ENCODE data around the gene MKRN2. TPM values are rescaled to one million over a fixed set of nuclear protein-coding genes. Genes with fewer than 3 reads are reported as not detected.
"Not testable (repeated sequence)": the region's sequence is repeated elsewhere in the genome, so short reads cannot be mapped to it uniquely, and the experiment has no call there.

MKRN2 gene
- polyA plus RNA-seq, 3 donors = 42.8 to 50.5 (median 44.6) TPM

- DNase-seq (ENCODE audit: extremely low read depth in 1 of 11, low read depth in 9 of 11, low spot score in 4 of 11) = no peak
Measured at GRCh38 chr3:12613250-12613649, 56.4 kb downstream of the MKRN2 start.

GRCh38 chr3:12615266-12615665 lies 58.4 kb downstream of the MKRN2 start:
- no peak for DNase-seq (ENCODE audit: extremely low read depth in 1 of 11, low read depth in 9 of 11, low spot score in 4 of 11)

GRCh38 chr3:12618426-12618825 lies 61.5 kb downstream of the MKRN2 start:
- no peak for DNase-seq (ENCODE audit: extremely low read depth in 1 of 11, low read depth in 9 of 11, low spot score in 4 of 11)

- no peak for DNase-seq (ENCODE audit: extremely low read depth in 1 of 11, low read depth in 9 of 11, low spot score in 4 of 11)
Measured at GRCh38 chr3:12620305-12620704, 63.4 kb downstream of the MKRN2 start.

GRCh38 chr3:12620729-12621128 lies 63.8 kb downstream of the MKRN2 start:
- DNase-seq (ENCODE audit: extremely low read depth in 1 of 11, low read depth in 9 of 11, low spot score in 4 of 11) = no peak

- no peak for DNase-seq (ENCODE audit: extremely low read depth in 1 of 11, low read depth in 9 of 11, low spot score in 4 of 11)
Measured at GRCh38 chr3:12622335-12622734, 65.4 kb downstream of the MKRN2 start.

- DNase-seq (ENCODE audit: extremely low read depth in 1 of 11, low read depth in 9 of 11, low spot score in 4 of 11) = no peak
Measured at GRCh38 chr3:12624056-12624455, 67.2 kb downstream of the MKRN2 start.

GRCh38 chr3:12624964-12625363 lies 68.1 kb downstream of the MKRN2 start:
- not testable (repeated sequence) for DNase-seq (ENCODE audit: extremely low read depth in 1 of 11, low read depth in 9 of 11, low spot score in 4 of 11)

GRCh38 chr3:12627370-12627769 lies 70.5 kb downstream of the MKRN2 start:
- no peak for DNase-seq (ENCODE audit: extremely low read depth in 1 of 11, low read depth in 9 of 11, low spot score in 4 of 11)

GRCh38 chr3:12628813-12629212 lies 71.9 kb downstream of the MKRN2 start:
- no peak for DNase-seq (ENCODE audit: extremely low read depth in 1 of 11, low read depth in 9 of 11, low spot score in 4 of 11)

- DNase-seq (ENCODE audit: extremely low read depth in 1 of 11, low read depth in 9 of 11, low spot score in 4 of 11) = no peak
Measured at GRCh38 chr3:12629560-12629959, 72.7 kb downstream of the MKRN2 start.

- no peak for DNase-seq (ENCODE audit: extremely low read depth in 1 of 11, low read depth in 9 of 11, low spot score in 4 of 11)
Measured at GRCh38 chr3:12630292-12630691, 73.4 kb downstream of the MKRN2 start.

- not testable (repeated sequence) for DNase-seq (ENCODE audit: extremely low read depth in 1 of 11, low read depth in 9 of 11, low spot score in 4 of 11)
Measured at GRCh38 chr3:12630843-12631242, 74.0 kb downstream of the MKRN2 start.

- DNase-seq (ENCODE audit: extremely low read depth in 1 of 11, low read depth in 9 of 11, low spot score in 4 of 11) = no peak
Measured at GRCh38 chr3:12632523-12632922, 75.6 kb downstream of the MKRN2 start.

- no peak for DNase-seq (ENCODE audit: extremely low read depth in 1 of 11, low read depth in 9 of 11, low spot score in 4 of 11)
Measured at GRCh38 chr3:12633108-12633507, 76.2 kb downstream of the MKRN2 start.

Other genes starting within 250 kb of the MKRN2 start
- 10 to 100 TPM; 23.3 to 31.5 (median 24.0) TPM for gene TSEN2, start 72.6 kb upstream of the MKRN2 start, polyA plus RNA-seq (ENCODE audit: insufficient read length in 3 of 3)
- gene MKRN2OS, start 11.6 kb upstream of the MKRN2 start, polyA plus RNA-seq (ENCODE audit: insufficient read length in 3 of 3) = 1 to 10 TPM; 1.1 to 2.8 (median 1.4) TPM
- gene RAF1, start 107.0 kb downstream of the MKRN2 start, polyA plus RNA-seq (ENCODE audit: insufficient read length in 3 of 3) = 100 to 1,000 TPM; 108 to 137 (median 117) TPM
- 1 to 10 TPM; 1.3 to 1.8 (median 1.8) TPM for gene TMEM40, start 202.2 kb downstream of the MKRN2 start, polyA plus RNA-seq (ENCODE audit: insufficient read length in 3 of 3)
- 10 to 100 TPM in 1 of 3 donors, 1 to 10 TPM in 2; 7.3 to 10.4 (median 9.3) TPM for gene CAND2, start 239.6 kb downstream of the MKRN2 start, polyA plus RNA-seq (ENCODE audit: insufficient read length in 3 of 3)